Renal cortical epithelial cell (primary cell): ENCODE measurements around the gene ZNF433. TPM values are rescaled to one million over a fixed set of nuclear protein-coding genes. Genes with fewer than 3 reads are reported as not detected.
"Not testable (repeated sequence)": the region's sequence is repeated elsewhere in the genome, so short reads cannot be mapped to it uniquely, and the experiment has no call there.

Experiments
- DNase-seq: peaks from one replicate; pipeline ENCODE4 v3.0.0-alpha.2; 2011; ENCODE audit warnings: low read depth
- total RNA-seq: library from RNA; depleted of rRNA; stranded (reverse); fragments of >200 nt; gene quantifications from 2 replicates; pipeline ENCODE4 v1.2.3, GENCODE V29; 2014

The ZNF433 gene
- total RNA-seq, result 4.3 and 7.9 TPM in 2 replicates

GRCh38 chr19:12035220-12036172 is at the start of gene ZNF433:
TSS of gene ZNF433 (minus strand) at chr19:12035679. CDS start at chr19:12035539, 140 bp downstream.
- peak; percentile 66 for DNase-seq

GRCh38 chr19:12083336-12083735 is 47.9 kb upstream of the ZNF433 start:
- not testable (repeated sequence) for DNase-seq

GRCh38 chr19:12077375-12077774 is 41.9 kb upstream of the ZNF433 start:
- no peak for DNase-seq

- not testable (repeated sequence) for DNase-seq
Observed at GRCh38 chr19:12076331-12076730, 40.9 kb upstream of the ZNF433 start.

GRCh38 chr19:12075538-12076139 is 40.2 kb upstream of the ZNF433 start:
- no peak for DNase-seq

- peak; percentile 64 for DNase-seq
Observed at GRCh38 chr19:12064590-12065538, 29.4 kb upstream of the ZNF433 start, which contains the start of gene ZNF844. TSS of gene ZNF844 (plus strand) at chr19:12064731. CDS start at chr19:12064874, 143 bp downstream.

GRCh38 chr19:12055784-12056183 is 20.3 kb upstream of the ZNF433 start:
- no peak for DNase-seq

GRCh38 chr19:12052497-12053169 is 17.2 kb upstream of the ZNF433 start, which contains the start of gene ZNF878:
TSS of gene ZNF878 (minus strand) at chr19:12052961. CDS start at chr19:12052801, 160 bp downstream.
- DNase-seq, result peak; percentile 81

GRCh38 chr19:12052091-12052496 is 16.6 kb upstream of the ZNF433 start:
- DNase-seq, result peak; percentile 23

- DNase-seq, result no peak
Observed at GRCh38 chr19:12047868-12048267, 12.4 kb upstream of the ZNF433 start.

GRCh38 chr19:12043752-12044422 is 8.4 kb upstream of the ZNF433 start:
- no peak for DNase-seq

GRCh38 chr19:12042893-12043292 is 7.4 kb upstream of the ZNF433 start:
- no peak for DNase-seq

GRCh38 chr19:12034620-12035019 is 859 bp downstream of the ZNF433 start:
- no peak for DNase-seq

- peak; percentile 34 for DNase-seq
Observed at GRCh38 chr19:12034198-12034597, 1.3 kb downstream of the ZNF433 start.

- DNase-seq, result no peak
Observed at GRCh38 chr19:12015753-12016116, 19.7 kb downstream of the ZNF433 start.

- DNase-seq, result no peak
Observed at GRCh38 chr19:12015015-12015752, 20.3 kb downstream of the ZNF433 start.

GRCh38 chr19:12000152-12000981 is 35.1 kb downstream of the ZNF433 start:
- peak; percentile 55 for DNase-seq

GRCh38 chr19:11995174-11995573 is 40.3 kb downstream of the ZNF433 start:
- DNase-seq, result no peak

GRCh38 chr19:11991921-11992320 is 43.6 kb downstream of the ZNF433 start:
- DNase-seq, result not testable (repeated sequence)
